Retinal pigment epithelial cell (primary cell): ENCODE results near the gene ANTXRL.
"Not testable (repeated sequence)": the region's sequence is repeated elsewhere in the genome, so short reads cannot be mapped to it uniquely, and the experiment has no call there.

Experiments
- DNase-seq: peaks from one replicate; pipeline ENCODE4 v3.0.0-alpha.2; 2010; ENCODE audit warnings: low read depth
- H3K4me3 ChIP-seq: 2 replicates; pipeline ENCODE4 v1.5.1; 2011; ENCODE audit warnings: mild to moderate bottlenecking, low read length, control low read depth, moderate library complexity
- TF ChIP-seq, protein P1 (sequence below): conservative IDR thresholded peaks from 2 replicates; pipeline ENCODE4 v1.5.1; 2011; ENCODE audit warnings: low read depth, low read length, control low read depth, inconsistent platforms

Gene ANTXRL

DNA sequence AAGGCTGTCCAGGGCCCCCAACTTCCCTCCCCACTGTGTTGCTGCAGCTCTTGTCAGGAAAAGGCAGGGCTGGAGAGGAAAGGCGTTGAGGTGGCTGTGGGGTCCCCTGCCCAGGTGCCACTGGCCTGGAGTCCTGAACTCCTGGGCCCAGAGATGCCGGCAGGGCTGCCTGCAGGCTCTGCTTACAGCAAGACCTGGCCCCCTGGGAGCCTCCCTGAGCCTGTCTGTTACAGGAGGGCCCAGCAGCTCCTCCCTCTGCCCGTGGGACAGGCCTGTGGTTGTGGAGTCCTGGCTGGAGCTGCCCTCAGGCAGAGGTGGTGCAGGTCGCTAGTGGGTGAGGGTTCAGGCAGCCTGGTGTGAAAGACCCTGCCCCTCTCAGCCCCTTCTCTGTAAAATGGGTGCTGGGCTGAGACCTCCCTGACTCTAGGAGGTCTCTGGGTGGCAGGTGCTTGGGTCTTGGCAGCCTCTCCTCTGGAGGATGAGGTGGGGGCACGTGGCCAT lies 9.9 kb downstream of the ANTXRL start:
- no peak overlapping the region for H3K4me3 ChIP-seq
- TF ChIP-seq, protein P1, sequence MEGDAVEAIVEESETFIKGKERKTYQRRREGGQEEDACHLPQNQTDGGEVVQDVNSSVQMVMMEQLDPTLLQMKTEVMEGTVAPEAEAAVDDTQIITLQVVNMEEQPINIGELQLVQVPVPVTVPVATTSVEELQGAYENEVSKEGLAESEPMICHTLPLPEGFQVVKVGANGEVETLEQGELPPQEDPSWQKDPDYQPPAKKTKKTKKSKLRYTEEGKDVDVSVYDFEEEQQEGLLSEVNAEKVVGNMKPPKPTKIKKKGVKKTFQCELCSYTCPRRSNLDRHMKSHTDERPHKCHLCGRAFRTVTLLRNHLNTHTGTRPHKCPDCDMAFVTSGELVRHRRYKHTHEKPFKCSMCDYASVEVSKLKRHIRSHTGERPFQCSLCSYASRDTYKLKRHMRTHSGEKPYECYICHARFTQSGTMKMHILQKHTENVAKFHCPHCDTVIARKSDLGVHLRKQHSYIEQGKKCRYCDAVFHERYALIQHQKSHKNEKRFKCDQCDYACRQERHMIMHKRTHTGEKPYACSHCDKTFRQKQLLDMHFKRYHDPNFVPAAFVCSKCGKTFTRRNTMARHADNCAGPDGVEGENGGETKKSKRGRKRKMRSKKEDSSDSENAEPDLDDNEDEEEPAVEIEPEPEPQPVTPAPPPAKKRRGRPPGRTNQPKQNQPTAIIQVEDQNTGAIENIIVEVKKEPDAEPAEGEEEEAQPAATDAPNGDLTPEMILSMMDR, result no peak
- DNase-seq, result no peak

DNA sequence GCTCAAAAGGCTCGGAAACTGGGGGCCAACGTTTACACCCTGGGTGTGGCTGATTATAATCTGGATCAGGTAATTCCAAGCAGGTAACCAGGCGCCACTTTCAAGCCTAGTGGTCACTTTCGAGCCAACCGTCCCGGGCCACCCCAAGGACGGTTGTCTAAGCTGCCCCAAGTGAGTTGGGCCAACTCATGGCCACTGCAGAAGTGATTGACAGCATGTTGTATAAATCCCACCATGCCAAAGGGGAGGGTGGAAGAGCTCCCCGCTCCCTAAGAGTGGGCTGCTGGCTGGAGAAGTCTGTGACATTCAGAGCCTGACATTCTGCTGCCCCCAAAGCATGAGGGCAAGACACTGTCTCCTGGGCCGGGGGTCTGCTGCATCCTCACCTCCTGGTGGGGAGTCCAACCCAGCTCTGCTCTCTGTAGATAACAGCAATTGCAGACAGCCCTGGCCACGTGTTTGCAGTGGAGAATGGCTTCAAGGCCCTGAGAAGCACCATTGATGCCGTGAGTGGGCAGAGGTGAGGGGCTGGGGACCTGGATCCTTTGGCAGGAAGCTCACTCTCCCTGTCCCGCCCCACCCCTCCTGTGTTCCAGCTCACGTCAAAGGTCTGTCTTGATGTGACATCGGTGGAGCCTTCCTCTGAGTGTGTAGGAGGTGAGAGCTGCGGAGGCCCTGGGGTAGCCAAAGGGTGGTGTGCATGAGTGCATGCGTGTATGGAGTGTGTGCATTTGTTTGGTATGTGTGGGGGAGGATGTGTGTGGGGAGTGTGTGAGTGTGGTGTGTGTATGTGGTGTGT lies 10.8 kb downstream of the ANTXRL start:
- TF ChIP-seq, protein P1, result no peak
- no peak for DNase-seq
- H3K4me3 ChIP-seq, result no peak overlapping the region

DNA sequence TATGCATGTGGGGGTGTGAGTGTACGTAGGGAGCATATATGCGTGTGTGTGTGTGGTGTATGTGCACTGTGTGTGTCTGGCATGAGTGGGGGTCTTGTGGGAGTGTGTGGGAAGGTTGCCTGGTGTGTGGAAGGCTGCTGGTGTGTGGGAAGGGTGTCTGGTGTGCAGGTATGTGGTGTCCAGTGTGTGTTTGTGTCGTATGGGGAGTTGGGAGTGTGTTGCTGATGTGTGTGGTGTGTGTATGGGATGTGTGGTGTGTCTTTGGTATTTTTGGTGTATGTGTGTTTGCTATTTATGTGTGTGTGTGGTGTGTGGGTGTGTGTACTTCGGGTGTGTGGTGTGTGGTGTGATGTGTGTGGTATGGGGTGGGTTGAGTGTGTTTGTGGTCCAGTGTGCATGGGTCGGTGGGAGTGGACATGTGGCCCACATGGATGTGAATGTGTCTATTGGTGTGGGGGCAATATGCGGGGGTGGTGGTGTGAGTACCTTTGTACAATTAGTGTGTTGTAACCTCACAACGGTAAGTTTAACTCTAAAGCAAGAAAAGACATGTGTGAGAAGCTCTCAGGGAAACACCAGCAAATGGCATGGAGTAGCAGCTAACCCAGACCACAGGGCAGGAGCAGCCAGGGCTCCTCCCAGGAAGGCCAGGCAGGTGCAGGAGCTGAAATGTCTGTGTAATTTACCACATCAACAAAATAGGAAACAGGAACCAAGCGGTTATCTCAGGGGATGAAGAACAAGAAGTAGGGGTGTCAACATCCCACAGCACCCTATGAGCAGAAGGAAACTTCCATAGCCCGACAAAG lies 11.9 kb downstream of the ANTXRL start:
- no peak overlapping the region for H3K4me3 ChIP-seq
- no peak for DNase-seq
- TF ChIP-seq, protein P1, result no peak

DNA sequence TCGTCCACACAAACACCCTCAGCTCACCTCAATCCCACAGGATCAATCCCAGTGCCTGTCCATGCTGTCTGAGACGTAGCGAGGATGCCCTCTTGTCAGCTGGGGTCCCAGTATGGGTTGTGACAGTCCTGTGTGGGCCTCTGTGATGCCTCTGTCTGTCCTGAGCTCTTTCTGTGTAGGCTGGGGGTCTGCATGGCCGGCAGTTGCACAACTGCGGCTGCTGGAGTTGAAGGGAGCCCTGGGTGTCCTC lies 12.4 kb downstream of the ANTXRL start:
- TF ChIP-seq, protein P1, result no peak
- H3K4me3 ChIP-seq, result no peak overlapping the region
- no peak for DNase-seq

DNA sequence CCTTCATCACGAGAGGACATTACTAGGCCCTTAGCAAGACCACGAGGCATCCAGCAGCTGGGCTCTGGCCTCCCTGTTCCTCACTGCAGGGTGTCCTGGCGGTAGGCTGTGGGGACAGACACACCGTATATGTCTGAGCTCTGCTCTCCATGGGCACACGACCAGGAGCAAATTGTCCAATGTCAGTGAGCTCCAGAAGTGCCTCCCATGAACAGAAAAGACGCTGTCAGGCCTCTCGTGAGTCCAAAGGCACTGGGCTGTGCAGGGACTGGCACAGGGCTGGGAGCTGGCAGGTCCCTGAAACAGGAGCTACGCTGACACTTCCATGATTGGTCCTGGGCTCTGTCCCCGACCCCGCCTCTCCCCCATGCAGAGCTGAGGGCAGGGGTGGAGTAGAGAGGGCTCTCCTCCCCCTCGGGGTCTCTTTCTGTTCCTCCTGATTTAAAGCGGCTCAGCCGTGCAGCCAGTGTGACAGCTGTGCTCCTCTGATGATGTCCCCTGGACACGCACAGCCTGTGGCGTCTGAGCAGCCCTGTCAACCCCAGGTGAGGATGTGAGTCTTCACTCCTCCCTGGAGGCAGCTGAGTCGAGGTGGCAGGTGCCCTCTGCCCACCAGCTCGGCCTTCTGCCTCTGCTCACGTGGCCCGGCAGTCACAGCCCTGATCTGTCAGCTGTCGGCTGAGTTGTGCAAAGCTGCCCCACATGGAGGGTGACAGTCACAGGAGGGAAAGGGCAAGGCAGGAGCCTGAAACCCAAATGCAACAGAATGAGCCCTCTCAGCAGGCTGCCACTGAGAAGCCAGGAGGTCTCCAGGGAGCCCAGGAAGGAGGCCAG lies 13.0 kb downstream of the ANTXRL start:
- TF ChIP-seq, protein P1, result no peak
- DNase-seq, result no peak
- no peak overlapping the region for H3K4me3 ChIP-seq

DNA sequence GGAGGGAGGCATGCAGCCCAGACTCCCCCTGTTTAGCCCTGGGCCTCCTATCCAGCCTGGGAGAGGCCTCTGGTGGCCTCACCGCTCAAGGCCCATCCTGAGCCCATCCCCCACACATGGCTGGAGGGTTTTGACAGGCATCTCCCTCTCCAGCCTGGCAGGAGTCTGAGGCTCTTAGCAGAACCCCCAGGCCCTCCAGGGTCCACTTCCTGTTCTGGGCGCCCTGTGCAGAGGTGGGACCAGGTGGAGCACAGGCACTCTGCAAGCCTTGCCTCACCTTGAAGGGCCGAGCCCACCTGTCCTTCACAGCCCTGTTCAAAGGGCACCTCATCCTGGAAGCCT lies 13.5 kb downstream of the ANTXRL start:
- H3K4me3 ChIP-seq, DNase-seq: not testable (repeated sequence)

DNA sequence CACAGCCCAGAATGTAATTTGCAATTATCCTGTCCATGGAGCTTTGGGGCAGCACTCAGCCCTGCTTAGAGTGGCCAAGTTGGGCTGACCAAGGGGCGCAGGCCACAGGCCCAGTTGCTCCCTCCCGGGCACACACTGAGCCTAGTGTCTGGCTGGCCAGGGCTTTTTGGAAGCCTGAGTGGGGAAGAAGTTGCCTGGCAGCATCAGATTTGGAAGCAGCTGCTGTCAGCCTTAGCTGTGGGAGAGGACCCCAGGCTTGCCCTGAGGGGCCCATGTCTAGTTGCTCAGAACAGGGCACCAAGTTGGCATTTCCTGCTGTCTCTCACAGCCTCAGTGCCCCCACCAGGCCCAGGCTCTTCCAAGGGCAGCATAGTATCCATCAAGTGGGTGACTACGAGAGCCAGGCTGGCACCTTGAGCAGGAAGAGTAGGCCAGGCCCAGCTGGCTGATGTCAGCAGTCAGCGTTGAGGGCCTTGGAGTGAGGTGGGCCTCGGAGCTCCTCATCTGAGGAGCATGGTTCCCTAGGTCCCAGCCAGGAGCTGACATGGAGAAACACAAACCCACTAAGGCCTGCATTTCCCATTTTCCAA lies 14.4 kb downstream of the ANTXRL start:
- TF ChIP-seq, protein P1, result no peak
- DNase-seq, result no peak
- no peak overlapping the region for H3K4me3 ChIP-seq
